Activated T-helper 9 cell treated with anti-CD3 and anti-CD28 coated beads, Interleukin-2, amount 50 U/mL, for 16 hours (primary cell): ENCODE data around the gene PXN.

Source experiments
- DNase-seq: peaks from one replicate; pipeline ENCODE4 v3.0.0-alpha.2; 2020; ENCODE audit warnings: low read depth

PXN gene

GRCh38 chr12:120265473-120266179, at the start of gene PXN:
TSS of gene PXN (minus strand) at chr12:120265730. CDS start at chr12:120265629, 101 bp downstream.
- peak; percentile 89 for DNase-seq

GRCh38 chr12:120314220-120314619, 48.7 kb upstream of the PXN start:
- DNase-seq = no peak

DNA sequence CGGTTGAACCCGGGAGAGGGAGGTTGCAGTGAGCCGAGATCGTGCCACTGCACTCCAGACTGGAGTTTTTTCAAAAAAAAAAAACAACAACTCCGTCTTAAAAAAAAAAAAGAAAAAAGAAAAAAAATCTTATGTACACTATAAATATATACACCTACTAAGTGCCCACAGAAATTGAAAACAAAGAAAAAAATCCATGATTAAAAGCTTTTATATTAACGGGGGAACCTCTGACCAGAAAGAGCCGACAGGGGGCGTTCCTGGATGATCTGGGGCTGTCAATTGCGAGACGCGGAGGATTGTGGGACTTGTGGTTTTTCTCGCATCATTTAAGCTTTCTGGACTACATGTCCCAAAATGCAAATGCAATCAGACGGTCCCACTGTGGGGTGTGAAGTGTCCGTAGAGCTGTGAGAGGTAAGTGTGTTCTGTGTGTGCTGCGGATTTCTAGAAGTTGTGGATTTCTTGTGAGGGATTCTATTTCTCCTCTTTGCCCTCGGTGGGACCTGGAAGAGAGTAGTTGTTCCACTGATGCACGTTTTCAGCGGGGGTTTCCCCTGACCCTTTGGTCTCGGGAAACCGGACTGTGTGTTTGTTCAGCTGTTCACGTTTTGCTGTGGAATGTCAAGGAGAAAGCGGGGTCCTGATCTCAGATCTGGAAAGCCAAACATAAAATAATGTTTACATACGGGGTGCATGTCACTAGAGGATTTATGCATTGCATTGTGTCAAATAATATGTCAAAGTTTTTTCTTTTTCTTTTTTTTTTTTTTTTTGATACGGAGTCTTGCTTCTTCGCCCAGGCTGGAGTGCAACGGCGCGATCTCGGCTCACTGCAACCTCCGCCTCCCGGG, 36.7 kb upstream of the PXN start, which contains the start of gene SIRT4:
Gene SIRT4, plus strand, starts transcription at position 360 of the 854 bp plus-strand sequence. CDS start 1,241 bp downstream, outside the sequence.
- DNase-seq = peak; percentile 78

- DNase-seq = peak; percentile 58
Observed at GRCh38 chr12:120292661-120293531, 27.4 kb upstream of the PXN start, which contains the start of gene RNU4-1. TSS of gene RNU4-1 (minus strand) at chr12:120293237.

DNA sequence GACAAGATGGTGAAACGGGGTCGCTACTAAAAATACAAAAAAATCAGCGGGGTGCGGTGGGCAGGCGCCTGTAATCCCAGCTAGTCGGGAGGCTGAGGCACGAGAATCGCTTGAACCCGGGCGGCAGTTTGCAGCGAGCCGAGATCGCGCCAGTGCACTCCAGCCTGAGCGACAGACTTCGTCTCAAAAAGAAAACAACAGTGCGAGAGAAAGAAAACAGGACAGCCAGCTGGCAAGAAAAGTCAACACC, 26.8 kb upstream of the PXN start:
- no peak for DNase-seq

DNA sequence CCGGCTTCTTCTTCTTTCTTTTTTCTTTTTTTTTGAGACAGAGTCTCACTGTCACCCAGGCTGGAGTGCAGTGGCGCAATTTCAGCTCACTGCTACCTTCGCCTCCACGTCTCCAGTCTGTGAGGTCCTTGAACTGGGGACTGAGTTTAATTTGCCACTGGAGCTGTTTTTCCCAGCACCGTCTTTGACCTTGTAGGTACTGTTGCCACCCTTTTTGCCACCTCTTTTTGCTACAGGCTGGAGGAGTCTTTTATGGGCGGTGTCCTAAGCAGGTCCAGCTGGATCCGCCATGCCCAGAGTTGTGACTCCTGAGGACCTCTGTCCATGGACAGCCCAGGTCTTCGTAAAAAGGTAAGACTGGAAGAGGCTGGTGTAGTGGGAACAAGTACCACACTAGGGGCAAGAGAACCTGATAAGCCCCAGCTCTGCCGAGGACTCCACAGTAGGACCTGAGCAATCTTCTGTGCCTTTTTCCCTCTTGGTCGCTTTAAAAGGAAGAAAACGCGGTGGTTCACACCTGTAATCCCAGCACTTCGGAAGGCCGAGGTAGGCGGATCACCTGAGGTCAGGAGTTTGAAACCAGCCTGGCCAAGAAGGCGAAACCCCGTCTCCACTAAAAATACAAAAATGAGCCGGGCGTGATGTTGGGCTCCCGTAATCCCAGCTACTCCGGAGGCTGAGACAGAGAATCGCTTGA, 25.2 kb upstream of the PXN start:
- peak; percentile 7 for DNase-seq

- no peak for DNase-seq
Observed at GRCh38 chr12:120287491-120287890, 22.0 kb upstream of the PXN start.

GRCh38 chr12:120286768-120287490, 21.4 kb upstream of the PXN start:
- DNase-seq = no peak

DNA sequence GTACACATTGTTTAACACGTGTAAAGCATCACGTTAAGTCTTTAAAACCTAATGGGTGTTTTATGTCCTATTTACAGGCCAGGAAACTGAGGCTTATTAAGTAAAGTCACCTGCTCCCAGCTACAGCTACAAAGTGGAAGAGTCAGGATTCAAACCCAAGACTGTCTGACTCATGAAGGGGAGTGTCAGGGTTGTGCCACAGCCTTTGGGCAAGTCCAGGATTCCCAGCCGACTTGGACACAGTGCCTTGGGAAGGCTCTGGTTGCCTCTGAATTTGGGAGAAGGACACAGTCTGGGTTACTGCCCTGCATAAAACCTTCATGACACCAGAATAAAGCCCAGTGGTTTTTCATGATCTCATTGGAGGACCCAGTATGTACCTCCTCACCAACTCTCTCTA, 18.9 kb upstream of the PXN start:
- no peak for DNase-seq

GRCh38 chr12:120283318-120283717, 17.8 kb upstream of the PXN start:
- no peak for DNase-seq

DNA sequence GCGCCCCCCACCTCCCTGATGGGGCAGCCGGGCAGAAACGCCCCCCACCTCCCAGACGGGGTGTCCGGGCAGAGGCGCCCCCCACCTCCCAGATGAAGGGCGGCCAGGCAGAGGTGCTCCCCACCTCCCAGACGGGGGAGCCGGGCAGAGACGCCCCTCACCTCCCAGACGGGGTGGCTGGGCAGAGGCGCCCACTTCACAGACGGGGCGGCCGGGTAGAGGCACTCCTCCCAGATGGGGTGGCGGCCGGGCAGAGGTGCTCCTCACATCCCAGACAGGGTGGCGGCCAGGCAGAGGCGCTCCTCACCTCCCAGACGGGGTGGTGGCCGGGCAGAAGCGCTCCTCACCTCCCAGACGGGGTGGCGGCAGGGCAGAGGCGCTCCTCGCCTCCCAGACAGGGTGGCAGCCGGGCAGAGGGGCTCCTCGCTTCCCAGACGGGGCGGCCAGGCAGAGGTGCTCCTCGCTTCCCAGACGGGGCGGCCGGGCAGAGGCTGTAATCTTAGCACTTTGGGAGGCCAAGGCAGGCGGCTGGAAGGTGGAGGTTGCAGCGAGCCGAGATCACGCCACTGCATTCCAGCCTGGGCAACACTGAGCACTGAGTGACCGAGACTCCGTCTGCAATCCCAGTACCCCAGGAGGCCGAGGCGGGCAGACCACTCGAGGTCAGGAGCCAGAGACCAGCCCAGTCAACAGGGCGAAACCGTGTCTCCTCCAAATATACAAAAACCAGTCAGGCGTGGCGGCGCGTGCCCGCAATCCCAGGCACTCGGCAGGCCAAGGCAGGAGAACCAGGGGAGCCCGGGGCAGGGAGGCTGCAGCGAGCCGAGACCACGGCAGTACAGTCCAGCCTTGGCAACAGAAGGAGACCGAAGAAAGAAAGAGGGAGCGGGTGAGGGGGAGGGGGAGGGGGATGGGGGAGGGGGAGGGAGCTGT, 12.9 kb upstream of the PXN start:
- DNase-seq = no peak

DNA sequence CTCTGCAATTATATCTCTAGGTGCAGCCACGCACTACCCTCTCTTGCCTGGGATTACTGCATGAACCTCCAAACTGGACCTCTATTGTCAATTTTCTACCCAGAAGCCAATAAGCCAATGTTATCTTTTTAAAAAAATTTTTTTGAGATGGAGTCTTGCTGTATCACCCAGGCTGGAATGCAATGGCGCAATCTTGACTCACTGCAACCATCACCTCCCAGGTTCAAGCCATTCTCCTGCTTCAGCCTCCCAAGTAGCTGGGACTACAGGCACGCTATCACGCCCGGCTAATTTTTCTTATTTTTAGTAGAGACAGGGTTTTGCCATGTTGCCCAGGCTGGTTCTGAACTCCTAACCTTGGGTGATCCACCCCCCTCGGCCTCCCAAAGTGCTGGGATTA, 11.2 kb upstream of the PXN start:
- no peak for DNase-seq

- DNase-seq = no peak
Observed at GRCh38 chr12:120267736-120268135, 2.2 kb upstream of the PXN start.

DNA sequence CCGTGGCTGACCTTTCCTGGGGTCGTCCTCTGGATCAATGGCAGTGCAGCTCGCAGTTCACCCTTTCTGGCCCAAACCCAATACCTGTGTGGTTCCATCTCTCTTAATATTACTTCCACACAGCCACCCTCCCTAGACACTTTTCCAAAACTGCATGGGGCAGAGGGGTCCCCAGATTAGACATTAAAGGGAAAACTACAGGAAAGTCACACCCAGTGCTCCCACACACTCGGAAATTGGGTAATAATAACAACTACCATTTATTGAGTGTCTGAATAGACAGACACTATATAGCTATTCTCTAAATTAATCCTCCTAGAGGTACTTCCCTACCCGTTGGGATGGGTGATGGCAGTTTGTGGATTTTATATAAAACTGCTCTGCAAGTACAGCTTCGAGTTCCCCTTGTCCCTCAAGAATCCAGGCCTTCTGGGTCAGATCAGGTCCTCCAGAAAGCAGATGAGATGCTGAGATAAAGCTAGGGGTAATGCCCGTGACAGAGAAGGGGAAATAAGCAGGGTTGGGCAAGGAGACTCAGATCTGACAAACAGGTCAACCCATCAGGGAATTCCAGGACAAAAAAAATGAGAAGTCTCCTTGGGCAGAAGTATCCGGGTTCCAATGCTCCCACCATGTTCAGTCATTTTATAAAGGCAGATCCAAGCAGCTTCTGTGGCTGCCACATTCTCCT, 795 bp upstream of the PXN start:
- no peak for DNase-seq

DNA sequence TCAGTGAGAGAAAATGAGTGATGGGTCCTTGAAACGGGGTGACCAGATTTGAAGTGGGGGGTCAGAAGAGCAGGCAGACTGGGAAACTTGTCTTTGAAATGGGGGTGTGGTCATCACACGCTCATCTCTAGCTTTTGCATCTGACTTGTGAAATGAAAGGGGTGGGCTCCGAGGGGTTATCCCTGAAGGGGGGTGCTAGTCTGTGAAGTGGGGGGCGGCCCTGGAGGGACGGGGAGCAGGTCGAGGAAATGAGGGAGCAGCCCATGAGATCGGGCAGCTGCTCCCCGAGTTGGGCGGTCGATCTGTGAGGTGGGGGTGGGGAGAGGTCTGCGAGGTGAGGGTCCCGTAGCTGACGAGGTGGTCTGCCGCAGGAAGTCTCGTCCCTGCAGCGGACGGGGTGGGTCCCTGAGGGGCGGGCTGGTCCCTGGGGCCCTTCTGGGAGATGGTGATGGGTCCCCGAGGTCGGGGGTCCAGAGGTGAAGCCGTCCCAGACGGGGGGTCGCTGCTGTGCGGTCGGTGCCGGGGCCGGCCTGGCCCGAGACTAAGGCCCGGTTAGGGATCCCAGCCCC, 542 bp downstream of the PXN start:
- no peak for DNase-seq

- DNase-seq = no peak
Observed at GRCh38 chr12:120264086-120264903, 1.2 kb downstream of the PXN start.

DNA sequence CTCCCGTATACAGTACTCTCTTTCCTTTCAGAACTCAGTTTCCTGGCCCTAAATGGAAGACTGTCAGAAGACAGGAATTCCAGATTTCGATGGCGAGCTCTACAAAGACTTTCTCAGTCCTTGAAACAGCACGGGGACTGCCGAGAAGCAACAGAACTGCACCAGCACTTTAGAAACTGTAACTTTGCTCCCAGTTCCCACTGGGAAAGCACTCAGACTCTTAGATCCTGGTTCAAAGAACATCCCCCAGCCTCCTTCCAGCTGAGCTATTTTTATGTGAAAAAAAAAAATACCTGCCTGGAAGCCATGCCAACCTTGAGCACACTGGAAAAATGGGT, 1.8 kb downstream of the PXN start:
- no peak for DNase-seq
